Stomach (tissue), 4 donors: Measurements from ENCODE around the gene ZBP1.

Experiments used
- CTCF ChIP-seq, 7 experiments: fragments of 450-650 bp in 4 of 7; fragments of 200-600 bp in 3 of 7; sonication (generic) in 3 of 7; IDR thresholded peaks; one replicate each; pipeline ENCODE4 v1.5.1; 2016 to 2019; ENCODE audit warnings: antibody characterized with exemption in 7 of 7, control low read depth in 2 of 7, mild to moderate bottlenecking in 1 of 7
- EP300 ChIP-seq: sonication (generic); formaldehyde crosslinking; IDR thresholded peaks from one replicate; pipeline ENCODE4 v1.6.1; 2017; ENCODE audit warnings: antibody characterized with exemption
- POLR2A ChIP-seq, 4 donors: fragments of 450-650 bp; IDR thresholded peaks; one replicate each; pipeline ENCODE4 v1.6.1; 2016; ENCODE audit warnings: antibody characterized with exemption in 4 of 4, control low read depth in 2 of 4, mild to moderate bottlenecking in 1 of 4, moderate library complexity in 1 of 4
- POLR2AphosphoS5 ChIP-seq, 3 donors: sonication (generic); formaldehyde crosslinking; IDR thresholded peaks; one replicate each; pipeline ENCODE4 v1.6.1; 2016; ENCODE audit warnings: antibody characterized with exemption in 3 of 3

GRCh38 chr20:57615445-57615811, 4.8 kb downstream of the ZBP1 start:
- no peak for TF ChIP-seq POLR2A (IDR thresholded peaks at IDR 0.05)
- TF ChIP-seq CTCF (IDR thresholded peaks at IDR 0.05): no peak
- TF ChIP-seq EP300: no peak
- TF ChIP-seq POLR2AphosphoS5 (IDR thresholded peaks at IDR 0.05): no peak
